ENCODE measurements around the gene MXRA7.

MXRA7 gene

DNA sequence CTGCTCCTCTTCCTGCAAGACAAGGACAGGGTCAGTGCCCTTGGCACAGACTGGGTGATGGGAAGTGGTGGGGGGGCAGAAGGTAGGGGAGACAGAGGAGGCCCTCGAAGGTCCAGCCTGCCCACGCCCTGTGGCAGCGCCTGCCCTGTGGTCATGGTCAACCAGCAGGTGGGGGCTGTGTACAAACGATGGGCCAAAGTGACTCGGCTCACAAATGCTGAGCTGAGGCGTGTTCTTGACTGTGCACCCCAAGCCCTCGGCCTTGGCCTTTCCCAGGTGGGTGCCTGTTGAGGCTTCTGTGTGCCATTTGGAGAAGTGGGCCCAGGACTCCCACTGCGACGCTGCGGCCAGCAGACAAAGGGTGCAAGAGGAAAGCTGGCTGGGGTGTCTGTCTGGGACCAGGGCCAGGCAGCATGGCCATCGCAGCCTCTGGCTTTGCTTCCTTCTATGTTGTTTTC lies 22.6 kb downstream of the MXRA7 start:
- Histone ChIP-seq H3K4me3 (ENCODE audit: low read length) (no peak overlapping the region), H3K9ac (ENCODE audit: low read depth, low read length) (no peak overlapping the region), H3K27me3 (ENCODE audit: insufficient read depth, low read length) (no peaks in the 10 kb centered on the region), H3K36me3 (ENCODE audit: insufficient read depth, low read length) (no peaks in the 10 kb centered on the region), H3K4me1 (ENCODE audit: insufficient read depth, low read length) (peaks cover 7% of the 10 kb centered on the region), H3K27ac (ENCODE audit: low read depth, low read length) (no peak overlapping the region), H3K9me3 (ENCODE audit: insufficient read depth, low read depth, low read length) (no peaks in the 10 kb centered on the region)
- WGBS: 98% methylated on average over 11 of the region's 11 CpGs

DNA sequence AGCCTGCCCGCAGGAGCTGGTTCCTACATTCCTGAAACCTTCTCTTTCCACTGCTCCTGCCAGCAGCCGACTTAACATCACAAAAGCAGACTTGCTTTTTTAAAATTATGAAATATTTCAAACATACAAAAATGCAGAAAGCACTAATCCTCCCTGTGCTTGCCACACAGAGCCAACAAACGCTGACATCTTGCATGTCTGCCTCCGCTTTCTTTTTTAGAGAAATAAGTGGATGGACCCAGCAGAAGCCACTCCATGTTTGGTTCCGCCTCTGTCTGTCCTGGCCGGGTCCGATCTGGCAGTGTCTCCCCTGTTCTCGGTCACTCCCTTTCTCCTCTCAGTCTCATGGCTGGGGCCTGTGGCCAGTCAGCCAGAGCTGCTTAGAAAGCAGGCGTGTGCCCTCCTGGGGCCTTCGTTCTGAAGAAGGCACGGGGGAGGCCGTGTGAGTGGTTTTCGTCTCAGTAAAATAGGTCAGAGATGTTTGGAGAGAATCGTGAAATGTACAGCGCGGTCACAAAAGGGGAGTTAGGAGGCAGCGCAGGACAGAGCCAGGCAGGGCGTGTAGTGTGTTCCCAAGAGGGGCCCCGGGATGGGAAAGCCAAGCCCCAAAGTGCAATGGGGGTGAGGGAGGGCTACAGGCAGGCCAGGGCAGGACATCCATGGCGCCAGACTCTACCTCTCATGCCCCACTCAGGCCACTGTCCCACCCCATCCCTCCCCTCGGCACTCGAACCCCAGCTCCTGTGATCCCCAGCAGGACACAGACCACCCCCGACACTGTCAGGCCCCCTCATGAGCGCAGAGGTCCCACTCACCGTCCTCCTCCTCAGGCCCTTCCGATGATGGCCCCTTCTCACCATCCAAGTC lies 23.2 kb downstream of the MXRA7 start:
- H3K9me3 ChIP-seq (ENCODE audit: insufficient read depth, low read depth, low read length): no peaks in the 10 kb centered on the region
- no peak overlapping the region for H3K4me3 ChIP-seq (ENCODE audit: low read length)
- no peak overlapping the region for H3K27ac ChIP-seq (ENCODE audit: low read depth, low read length)
- 85% methylated on average over 26 of the region's 26 CpGs for WGBS
- no peaks in the 10 kb centered on the region for H3K36me3 ChIP-seq (ENCODE audit: insufficient read depth, low read length)
- H3K27me3 ChIP-seq (ENCODE audit: insufficient read depth, low read length): no peaks in the 10 kb centered on the region
- H3K9ac ChIP-seq (ENCODE audit: low read depth, low read length): no peak overlapping the region; the same call in 1 of the 2 replicates
- H3K4me1 ChIP-seq (ENCODE audit: insufficient read depth, low read length): peaks cover 7% of the 10 kb centered on the region

DNA sequence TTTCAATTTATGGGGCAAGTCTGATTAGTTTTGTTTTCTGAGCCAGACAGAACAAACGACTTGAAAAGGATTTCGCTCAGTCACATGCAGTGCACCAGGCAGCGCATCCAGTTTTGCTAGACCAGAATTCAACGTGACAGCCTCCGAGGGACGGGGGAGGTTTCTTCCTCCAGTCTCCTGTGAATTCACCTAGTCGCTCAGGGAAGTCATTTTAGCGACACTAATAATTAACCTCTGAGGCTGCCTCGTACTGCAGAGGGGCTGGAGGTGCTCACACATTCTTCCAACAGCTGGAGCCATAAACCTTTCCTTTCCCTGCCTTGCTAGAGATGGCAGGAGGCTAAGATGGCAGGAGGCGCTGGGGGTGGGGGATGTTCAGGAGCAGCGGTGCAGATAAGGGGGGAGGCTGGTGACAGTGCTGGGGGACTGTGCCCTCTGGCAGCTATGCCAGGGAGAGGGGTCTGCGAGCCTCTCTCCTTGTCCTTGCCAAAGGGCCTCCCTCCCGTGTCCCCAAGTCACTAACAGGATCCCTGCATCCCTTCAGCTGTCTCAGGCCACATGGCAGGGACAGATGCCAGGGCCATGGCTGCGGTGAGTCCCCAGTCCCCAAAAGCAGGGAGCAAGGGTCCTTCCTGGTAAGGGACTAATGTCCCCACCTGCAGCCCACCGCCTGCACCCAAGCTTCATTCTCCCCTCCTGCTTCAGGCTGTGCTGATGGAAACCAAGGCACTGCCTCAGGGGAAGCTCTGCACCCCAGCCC lies 24.0 kb downstream of the MXRA7 start:
- H3K9ac ChIP-seq (ENCODE audit: low read depth, low read length): no peak overlapping the region
- peaks cover 7% of the 10 kb centered on the region for H3K4me1 ChIP-seq (ENCODE audit: insufficient read depth, low read length)
- H3K27ac ChIP-seq (ENCODE audit: low read depth, low read length): no peak overlapping the region
- H3K4me3 ChIP-seq (ENCODE audit: low read length): no peak overlapping the region
- WGBS: 87% methylated on average over 15 of the region's 15 CpGs
- H3K36me3 ChIP-seq (ENCODE audit: insufficient read depth, low read length): no peaks in the 10 kb centered on the region
- H3K27me3 ChIP-seq (ENCODE audit: insufficient read depth, low read length): no peaks in the 10 kb centered on the region
- no peaks in the 10 kb centered on the region for H3K9me3 ChIP-seq (ENCODE audit: insufficient read depth, low read depth, low read length)

DNA sequence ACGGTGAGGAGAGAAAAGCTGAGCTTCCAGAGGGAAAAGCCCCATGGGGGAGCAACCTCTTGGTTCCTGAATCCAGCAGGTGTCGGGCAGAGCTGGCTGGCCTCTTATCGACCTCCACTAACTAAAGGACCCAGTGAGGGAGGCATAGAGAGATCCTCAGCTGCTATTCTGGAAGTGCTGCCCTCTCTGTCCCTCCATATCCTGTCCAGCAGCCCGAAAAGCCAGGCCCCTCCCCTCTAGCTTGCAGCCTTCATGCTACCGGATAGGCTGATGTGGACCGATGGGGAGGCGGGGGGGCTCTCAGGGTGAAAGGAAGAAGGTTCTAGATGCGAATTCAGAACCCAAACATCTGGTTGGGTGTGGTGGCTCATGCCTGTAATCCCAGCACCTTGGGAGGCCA lies 24.9 kb downstream of the MXRA7 start:
- Histone ChIP-seq H3K27me3 (ENCODE audit: insufficient read depth, low read length) (no peaks in the 10 kb centered on the region), H3K4me3 (ENCODE audit: low read length) (no peak overlapping the region), H3K4me1 (ENCODE audit: insufficient read depth, low read length) (peaks cover 7% of the 10 kb centered on the region), H3K36me3 (ENCODE audit: insufficient read depth, low read length) (no peaks in the 10 kb centered on the region), H3K27ac (ENCODE audit: low read depth, low read length) (no peak overlapping the region), H3K9me3 (ENCODE audit: insufficient read depth, low read depth, low read length) (no peaks in the 10 kb centered on the region), H3K9ac (ENCODE audit: low read depth, low read length) (no peak overlapping the region)
- WGBS: 92% methylated on average over 8 of the region's 8 CpGs

DNA sequence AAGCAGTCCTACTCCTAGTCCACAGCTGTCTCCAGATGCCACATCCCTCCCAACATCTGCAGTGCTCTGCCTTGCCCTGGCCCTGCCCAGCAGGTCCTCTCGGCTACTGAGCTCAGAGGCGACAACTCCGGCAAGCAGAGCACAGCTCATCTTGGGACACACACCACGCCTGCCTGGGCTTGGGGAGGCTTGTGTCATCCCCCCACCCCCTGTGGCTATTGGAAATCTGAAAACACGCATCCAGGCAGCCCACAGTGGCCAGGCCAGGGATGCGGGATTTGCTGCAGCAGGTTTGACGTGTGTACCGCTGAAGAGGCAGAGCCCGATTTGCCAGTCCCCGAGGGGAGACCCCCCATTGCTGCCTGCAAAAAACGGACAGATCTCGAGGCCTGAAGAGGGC lies 25.4 kb downstream of the MXRA7 start:
- Histone ChIP-seq H3K36me3 (ENCODE audit: insufficient read depth, low read length) (no peaks in the 10 kb centered on the region), H3K9ac (ENCODE audit: low read depth, low read length) (no peak overlapping the region), H3K4me3 (ENCODE audit: low read length) (no peak overlapping the region), H3K27ac (ENCODE audit: low read depth, low read length) (no peak overlapping the region), H3K4me1 (ENCODE audit: insufficient read depth, low read length) (peaks cover 7% of the 10 kb centered on the region), H3K27me3 (ENCODE audit: insufficient read depth, low read length) (no peaks in the 10 kb centered on the region), H3K9me3 (ENCODE audit: insufficient read depth, low read depth, low read length) (no peaks in the 10 kb centered on the region)
- WGBS: 92% methylated on average over 12 of the region's 12 CpGs

DNA sequence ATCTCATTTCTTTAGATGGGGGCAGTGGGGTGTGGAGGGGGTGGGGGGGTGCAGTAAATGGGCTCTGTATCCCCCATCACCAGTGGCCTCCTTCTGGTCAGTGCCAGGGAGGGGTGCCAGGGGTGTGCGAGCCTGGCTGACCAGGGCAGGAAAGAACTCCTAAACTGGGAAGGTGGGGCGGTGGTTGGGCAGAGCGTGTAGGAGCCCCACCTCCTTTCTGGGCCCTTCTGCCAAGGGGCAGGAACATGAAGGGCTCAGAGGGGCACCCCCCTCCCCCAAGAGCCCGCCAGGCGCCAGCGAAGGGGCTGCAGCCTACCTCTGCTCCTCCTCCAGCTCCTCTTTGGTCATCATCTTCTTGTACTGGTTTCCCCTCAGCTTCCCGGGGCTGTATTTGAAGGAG lies 26.0 kb downstream of the MXRA7 start:
- Histone ChIP-seq H3K4me3 (ENCODE audit: low read length) (no peak overlapping the region), H3K27ac (ENCODE audit: low read depth, low read length) (no peak overlapping the region), H3K4me1 (ENCODE audit: insufficient read depth, low read length) (peaks cover 7% of the 10 kb centered on the region), H3K9ac (ENCODE audit: low read depth, low read length) (no peak overlapping the region), H3K9me3 (ENCODE audit: insufficient read depth, low read depth, low read length) (no peaks in the 10 kb centered on the region), H3K36me3 (ENCODE audit: insufficient read depth, low read length) (no peaks in the 10 kb centered on the region), H3K27me3 (ENCODE audit: insufficient read depth, low read length) (no peaks in the 10 kb centered on the region)
- WGBS: 89% methylated on average over 7 of the region's 7 CpGs

DNA sequence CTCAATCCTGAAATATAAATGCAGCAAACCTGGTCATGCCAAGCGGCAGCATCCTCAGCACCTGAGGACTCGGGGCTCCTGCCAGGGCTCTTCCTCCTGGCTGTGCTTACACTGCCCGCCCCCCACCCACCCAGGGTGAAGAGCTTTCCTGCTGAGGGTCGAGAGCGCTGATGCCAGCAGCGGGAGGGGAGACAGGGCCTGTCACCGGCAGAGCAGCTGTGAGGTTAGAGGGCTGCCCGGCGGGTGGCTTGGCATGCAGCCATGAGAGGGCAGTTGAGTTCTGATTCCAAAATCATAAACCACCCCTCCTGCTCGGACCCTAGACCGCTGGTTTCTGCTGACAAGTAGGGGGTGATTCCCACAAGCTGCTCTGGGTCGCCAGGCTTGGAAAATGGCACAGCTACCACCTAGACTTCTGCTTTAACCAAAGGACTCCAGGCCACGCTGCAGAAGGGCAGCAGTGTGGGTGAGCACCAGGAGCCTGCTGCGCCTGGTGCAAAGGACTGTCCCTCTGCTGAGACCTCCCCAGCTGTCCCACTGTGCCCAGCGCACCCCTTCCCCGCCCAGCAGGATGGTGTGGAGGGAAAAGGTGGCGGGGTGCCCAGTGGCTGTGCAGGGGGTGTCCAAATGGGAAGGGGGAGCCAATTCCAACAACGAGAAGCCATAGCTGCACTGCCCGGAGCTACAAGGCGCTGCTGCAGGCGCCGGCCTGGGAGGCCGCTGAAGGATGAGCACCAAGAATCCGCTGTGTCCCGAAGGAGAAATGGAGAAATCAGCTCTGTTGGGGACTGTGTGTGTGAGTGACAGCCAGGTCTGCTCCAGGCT lies 26.6 kb downstream of the MXRA7 start:
- no peak overlapping the region for H3K9ac ChIP-seq (ENCODE audit: low read depth, low read length)
- H3K4me1 ChIP-seq (ENCODE audit: insufficient read depth, low read length): peaks cover 7% of the 10 kb centered on the region
- H3K4me3 ChIP-seq (ENCODE audit: low read length): no peak overlapping the region
- no peak overlapping the region for H3K27ac ChIP-seq (ENCODE audit: low read depth, low read length)
- H3K36me3 ChIP-seq (ENCODE audit: insufficient read depth, low read length): no peaks in the 10 kb centered on the region
- no peaks in the 10 kb centered on the region for H3K9me3 ChIP-seq (ENCODE audit: insufficient read depth, low read depth, low read length)
- H3K27me3 ChIP-seq (ENCODE audit: insufficient read depth, low read length): no peaks in the 10 kb centered on the region
- WGBS: 91% methylated on average over 25 of the region's 25 CpGs

DNA sequence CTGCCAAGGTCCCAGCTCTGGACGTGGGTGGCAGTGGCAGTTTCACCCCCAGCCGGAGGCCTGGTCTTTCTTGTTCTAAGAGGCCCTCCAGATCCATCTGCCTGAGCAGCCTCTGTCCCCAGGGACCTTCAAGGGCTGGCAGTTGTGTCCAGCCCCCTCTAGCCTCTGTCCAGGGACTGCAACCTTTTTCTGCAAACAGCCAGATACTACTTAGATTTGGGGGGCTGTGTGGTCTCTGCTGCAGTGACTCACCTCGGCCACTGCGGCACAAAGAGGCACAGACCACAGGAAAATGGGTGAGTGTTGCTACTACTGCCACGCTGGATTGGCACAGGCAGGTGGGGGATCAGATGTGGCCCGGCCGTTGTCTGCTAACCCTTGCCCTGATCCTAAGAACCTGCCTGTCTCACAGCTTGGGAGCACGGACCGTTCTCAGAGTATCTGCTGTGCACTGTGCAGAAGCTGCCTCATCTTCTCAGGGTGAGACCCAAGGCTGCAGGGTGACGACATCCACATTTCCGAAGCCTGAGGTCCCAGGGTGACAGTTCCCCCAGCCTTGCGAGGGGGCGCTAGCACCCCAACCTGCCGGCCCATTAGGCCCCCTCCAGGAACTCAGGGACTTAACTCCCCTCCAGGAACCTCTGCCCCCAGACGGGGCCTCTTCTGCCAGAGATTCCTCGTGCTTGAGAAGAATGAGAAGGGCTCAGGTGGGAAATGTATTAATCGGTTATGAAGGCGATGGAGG lies 27.6 kb downstream of the MXRA7 start:
- Histone ChIP-seq H3K4me1 (ENCODE audit: insufficient read depth, low read length) (peaks cover 7% of the 10 kb centered on the region), H3K27ac (ENCODE audit: low read depth, low read length) (no peak overlapping the region), H3K4me3 (ENCODE audit: low read length) (no peak overlapping the region), H3K9ac (ENCODE audit: low read depth, low read length) (no peak overlapping the region), H3K9me3 (ENCODE audit: insufficient read depth, low read depth, low read length) (no peaks in the 10 kb centered on the region), H3K36me3 (ENCODE audit: insufficient read depth, low read length) (no peaks in the 10 kb centered on the region), H3K27me3 (ENCODE audit: insufficient read depth, low read length) (no peaks in the 10 kb centered on the region)
- 81% methylated on average over 18 of the region's 18 CpGs for WGBS

DNA sequence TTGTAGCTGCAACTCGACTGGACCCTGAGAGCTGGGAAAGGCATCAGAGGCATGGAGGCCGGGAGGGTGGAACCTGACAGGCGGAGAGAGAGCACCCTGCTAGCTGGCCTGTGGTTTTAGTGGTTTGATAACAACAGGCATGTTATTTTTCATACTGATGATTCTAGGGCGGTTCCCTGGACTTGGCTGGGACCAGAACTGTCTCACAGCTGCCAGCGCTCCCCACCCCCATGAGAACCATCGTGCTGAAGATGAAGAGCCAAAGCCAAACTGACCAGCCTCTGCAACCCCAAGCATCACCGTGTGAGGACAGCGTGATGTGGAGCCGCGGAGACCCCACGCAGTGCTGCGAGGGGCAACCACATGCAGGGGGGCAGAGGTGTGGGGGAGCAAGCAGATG lies 28.5 kb downstream of the MXRA7 start:
- no peaks in the 10 kb centered on the region for H3K36me3 ChIP-seq (ENCODE audit: insufficient read depth, low read length)
- 94% methylated on average over 12 of the region's 12 CpGs for WGBS
- H3K4me1 ChIP-seq (ENCODE audit: insufficient read depth, low read length): peaks cover 7% of the 10 kb centered on the region
- no peak overlapping the region for H3K27ac ChIP-seq (ENCODE audit: low read depth, low read length)
- no peaks in the 10 kb centered on the region for H3K9me3 ChIP-seq (ENCODE audit: insufficient read depth, low read depth, low read length)
- H3K4me3 ChIP-seq (ENCODE audit: low read length): no peak overlapping the region
- H3K27me3 ChIP-seq (ENCODE audit: insufficient read depth, low read length): no peaks in the 10 kb centered on the region
- no peak overlapping the region for H3K9ac ChIP-seq (ENCODE audit: low read depth, low read length)

DNA sequence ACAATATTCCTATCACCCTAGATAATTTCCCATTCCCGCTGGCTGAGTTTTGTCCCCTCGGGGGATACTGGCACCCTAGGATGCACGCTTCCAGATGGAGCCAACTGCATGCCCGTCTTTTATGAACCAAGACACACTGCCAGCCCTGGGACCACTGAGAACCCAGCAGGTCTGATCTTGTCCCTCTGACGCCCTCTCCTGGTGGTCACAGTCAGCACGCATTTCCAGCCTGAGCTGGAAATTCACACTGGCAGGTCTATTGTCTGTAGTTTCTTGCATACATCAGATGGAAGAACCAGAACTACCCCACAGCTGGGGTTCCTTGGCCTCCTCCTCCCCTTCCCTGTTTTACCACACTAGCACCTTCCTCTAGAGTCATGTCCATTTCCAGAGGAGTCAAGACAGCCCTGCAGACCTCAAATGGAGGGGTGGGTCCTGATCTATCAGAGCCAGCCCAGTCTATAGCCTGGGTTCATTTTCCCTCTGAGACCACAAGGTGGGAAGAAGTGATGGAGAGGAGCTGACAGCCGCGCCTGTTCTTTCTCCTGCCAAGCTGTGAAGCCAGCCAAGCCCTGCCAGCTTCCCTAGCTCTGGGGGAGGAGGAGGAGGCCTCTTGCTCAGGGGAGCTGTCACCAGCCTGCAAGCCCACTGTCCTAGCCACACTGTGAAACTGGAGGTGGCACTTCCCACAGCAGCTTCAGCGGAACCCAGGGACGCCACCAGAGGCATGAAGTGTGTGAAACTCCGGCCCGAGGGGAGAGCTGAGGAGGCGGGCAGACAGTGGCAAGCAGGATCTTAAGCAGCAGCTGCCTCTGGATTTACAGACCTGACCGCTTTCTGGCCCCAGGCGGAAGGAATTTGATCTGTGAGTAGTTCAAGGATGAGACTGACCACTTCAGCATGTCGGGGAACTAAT lies 29.3 kb downstream of the MXRA7 start:
- Histone ChIP-seq H3K27me3 (ENCODE audit: insufficient read depth, low read length) (no peaks in the 10 kb centered on the region), H3K4me3 (ENCODE audit: low read length) (no peak overlapping the region), H3K27ac (ENCODE audit: low read depth, low read length) (no peak overlapping the region), H3K9me3 (ENCODE audit: insufficient read depth, low read depth, low read length) (no peaks in the 10 kb centered on the region), H3K4me1 (ENCODE audit: insufficient read depth, low read length) (peaks cover 7% of the 10 kb centered on the region), H3K9ac (ENCODE audit: low read depth, low read length) (no peak overlapping the region), H3K36me3 (ENCODE audit: insufficient read depth, low read length) (no peaks in the 10 kb centered on the region)
- 67% methylated on average over 16 of the region's 16 CpGs for WGBS

Data from HUES64 (cell line).